GM21825 (cell line): ENCODE data around the gene GLRX2.
"Not testable (repeated sequence)": the region's sequence is repeated elsewhere in the genome, so short reads cannot be mapped to it uniquely, and the experiment has no call there.

Experiments
- ATAC-seq: cut with Tn5 transposase; IDR thresholded peaks from one replicate; pipeline ENCODE4 v1.9.1; 2021; ENCODE audit warnings: mild to moderate bottlenecking, moderate library complexity; ENCODE audit not compliant: unreplicated experiment

The GLRX2 gene

GRCh38 chr1:193068013-193068412, 37.2 kb downstream of the GLRX2 start:
- ATAC-seq, result no peak

GRCh38 chr1:193066606-193067005, 38.6 kb downstream of the GLRX2 start:
- no peak for ATAC-seq

- ATAC-seq, result no peak
These were observed 39.3 kb downstream of the GLRX2 start for GRCh38 chr1:193065954-193066353.

- no peak for ATAC-seq
These were observed 42.3 kb downstream of the GLRX2 start for GRCh38 chr1:193062698-193063463.

- no peak for ATAC-seq
These were observed 44.3 kb downstream of the GLRX2 start for GRCh38 chr1:193060938-193061337.

- no peak for ATAC-seq
These were observed 44.8 kb downstream of the GLRX2 start for GRCh38 chr1:193060406-193060805.

GRCh38 chr1:193060115-193060403, 45.2 kb downstream of the GLRX2 start:
- ATAC-seq, result no peak

- peak; percentile 95 for ATAC-seq
These were observed 45.7 kb downstream of the GLRX2 start, which contains the start of the genes RO60 and UCHL5 for GRCh38 chr1:193059282-193060114. Gene RO60, plus strand, starts transcription at chr1:193059612. Its CDS starts 9,443 bp downstream, at chr1:193069055. Gene UCHL5, minus strand, starts transcription at chr1:193059360. Its CDS starts 100 bp downstream, at chr1:193059260.

- ATAC-seq, result peak; percentile 50
These were observed 46.5 kb downstream of the GLRX2 start for GRCh38 chr1:193058529-193059281.

- no peak for ATAC-seq
These were observed 51.0 kb downstream of the GLRX2 start for GRCh38 chr1:193054169-193054675.

- ATAC-seq, result not testable (repeated sequence)
These were observed 56.3 kb downstream of the GLRX2 start for GRCh38 chr1:193048913-193049312.
